ENCODE measurements around the gene HTATIP2.

DNA sequence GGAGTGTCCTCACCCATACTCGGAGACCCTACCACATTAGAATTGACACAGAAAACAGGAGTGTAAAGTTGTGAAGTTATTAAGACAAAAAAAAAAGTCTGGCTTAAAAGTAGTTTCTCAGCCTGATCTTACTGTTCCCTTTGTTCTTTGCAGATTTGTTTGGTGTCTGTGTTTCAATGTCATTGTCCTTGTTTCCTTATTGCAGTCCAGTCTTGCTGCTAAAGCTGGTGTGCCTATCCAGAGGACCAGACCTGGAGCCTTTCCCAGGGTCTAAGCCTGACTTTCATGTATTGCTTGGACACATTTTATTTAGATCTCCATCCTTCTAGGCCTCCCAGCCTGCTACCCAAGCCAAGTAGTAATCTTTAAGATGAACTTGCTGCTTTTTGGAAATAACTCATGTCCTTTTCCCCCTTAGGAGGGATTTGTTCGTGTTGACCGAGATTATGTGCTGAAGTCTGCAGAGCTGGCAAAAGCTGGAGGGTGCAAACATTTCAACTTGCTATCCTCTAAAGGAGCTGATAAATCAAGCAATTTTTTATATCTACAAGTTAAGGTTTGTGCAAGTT is 12.7 kb downstream of the HTATIP2 start:
- TF ChIP-seq EZH2 (IDR thresholded peaks at IDR 0.05; ENCODE audit: borderline replicate concordance, low read depth, low read length, severe bottlenecking): no peak
- TF ChIP-seq CTCF (IDR thresholded peaks at IDR 0.05; ENCODE audit: extremely low read depth in 1 of 2, insufficient read depth in 1 of 2, low read depth in 1 of 2, low read length in 2 of 2): no peak
- no peak for TF ChIP-seq POLR2A (IDR thresholded peaks at IDR 0.05; ENCODE audit: low read depth, low read length)
- TF ChIP-seq POLR2AphosphoS5 (IDR thresholded peaks at IDR 0.05; ENCODE audit: insufficient read depth, low read depth, low read length): no peak
- no peak for TF ChIP-seq JUN (IDR thresholded peaks at IDR 0.05; ENCODE audit: borderline replicate concordance, insufficient read depth, insufficient read length, low read depth)
- TF ChIP-seq, protein P1, sequence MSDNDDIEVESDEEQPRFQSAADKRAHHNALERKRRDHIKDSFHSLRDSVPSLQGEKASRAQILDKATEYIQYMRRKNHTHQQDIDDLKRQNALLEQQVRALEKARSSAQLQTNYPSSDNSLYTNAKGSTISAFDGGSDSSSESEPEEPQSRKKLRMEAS (IDR thresholded peaks at IDR 0.05; ENCODE audit: insufficient read depth, insufficient read length): no peak

Data from endothelial cell of umbilical vein (primary cell).